GM23338 (cell line): ENCODE measurements around the gene CFAP92.

Experiments
- CREB1 ChIP-seq: fragments of 250-450 bp; sonication (Bioruptor Pico); IDR thresholded peaks from 2 replicates; pipeline ENCODE4 v1.5.0; 2020; ENCODE audit warnings: low read depth, mild to moderate bottlenecking, moderate library complexity
- EZH2 ChIP-seq: fragments of 200-600 bp; sonication (generic); IDR thresholded peaks from one replicate; pipeline ENCODE4 v1.8.0; 2017; ENCODE audit warnings: antibody characterized with exemption, mild to moderate bottlenecking, low read depth; ENCODE audit not compliant: unreplicated experiment
- EZH2phosphoT487 ChIP-seq: fragments of 200-600 bp; sonication (generic); IDR thresholded peaks from one replicate; pipeline ENCODE4 v1.8.1; 2018; ENCODE audit warnings: antibody characterized with exemption; ENCODE audit not compliant: unreplicated experiment
- JUNB ChIP-seq: IDR thresholded peaks from one replicate; pipeline ENCODE4 v1.6.1; 2016; ENCODE audit warnings: antibody characterized with exemption; ENCODE audit not compliant: unreplicated experiment
- POLR2AphosphoS5 ChIP-seq: IDR thresholded peaks from 2 replicates; pipeline ENCODE4 v1.6.1; 2016; ENCODE audit warnings: antibody characterized with exemption, low read depth
- ZNF331 ChIP-seq: fragments of 250-450 bp; sonication (Bioruptor Pico); IDR thresholded peaks from 2 replicates; pipeline ENCODE4 v1.5.0; 2020; ENCODE audit warnings: low read depth, mild to moderate bottlenecking, moderate library complexity
- TF ChIP-seq, protein P1 (sequence below), 2 experiments: fragments of 200-600 bp in 1 of 2; sonication (generic) in 1 of 2; conservative IDR thresholded peaks; 2 replicates each; pipeline versions ENCODE4 v1.5.1 to v1.6.1; 2016 to 2017; ENCODE audit warnings: antibody characterized with exemption in 2 of 2, low read depth in 2 of 2, mild to moderate bottlenecking in 2 of 2, moderate library complexity in 1 of 2

DNA sequence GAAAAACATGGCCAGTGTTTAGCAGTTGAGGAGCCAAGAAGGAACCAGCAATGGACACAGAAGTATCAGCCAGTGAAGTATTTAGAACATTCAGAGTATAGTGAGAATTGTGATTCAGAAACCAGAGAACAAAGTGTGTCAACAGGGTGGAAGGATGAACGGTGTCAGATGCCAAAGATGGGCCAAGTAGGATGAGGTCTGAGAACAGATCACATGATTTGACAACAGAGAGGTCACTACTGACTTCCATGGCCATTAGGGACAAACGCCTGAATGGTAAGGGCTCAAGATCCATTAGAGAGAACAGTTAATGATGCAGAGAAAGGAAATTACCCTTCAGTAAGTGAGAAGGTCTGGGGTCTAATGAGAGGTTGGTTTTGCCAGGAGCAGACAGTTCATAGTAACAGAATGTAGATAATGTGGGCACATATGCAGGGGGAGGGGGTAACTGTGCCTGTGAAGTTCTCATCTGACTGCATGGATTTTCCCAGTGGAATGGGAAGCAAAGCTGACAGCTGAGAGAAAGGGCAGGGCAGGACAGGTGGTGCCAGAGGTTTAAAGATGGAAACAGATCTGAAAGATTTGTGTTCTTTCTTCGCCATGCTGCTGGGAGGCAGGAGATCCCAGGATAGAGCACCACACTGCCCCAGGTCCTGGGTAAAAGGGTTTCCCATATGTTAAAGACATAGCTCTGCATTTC, 119.2 kb downstream of the CFAP92 start:
- TF ChIP-seq ZNF331 (CRISPR knock-in tag): no peak
- no peak for TF ChIP-seq CREB1
- TF ChIP-seq, protein P1, sequence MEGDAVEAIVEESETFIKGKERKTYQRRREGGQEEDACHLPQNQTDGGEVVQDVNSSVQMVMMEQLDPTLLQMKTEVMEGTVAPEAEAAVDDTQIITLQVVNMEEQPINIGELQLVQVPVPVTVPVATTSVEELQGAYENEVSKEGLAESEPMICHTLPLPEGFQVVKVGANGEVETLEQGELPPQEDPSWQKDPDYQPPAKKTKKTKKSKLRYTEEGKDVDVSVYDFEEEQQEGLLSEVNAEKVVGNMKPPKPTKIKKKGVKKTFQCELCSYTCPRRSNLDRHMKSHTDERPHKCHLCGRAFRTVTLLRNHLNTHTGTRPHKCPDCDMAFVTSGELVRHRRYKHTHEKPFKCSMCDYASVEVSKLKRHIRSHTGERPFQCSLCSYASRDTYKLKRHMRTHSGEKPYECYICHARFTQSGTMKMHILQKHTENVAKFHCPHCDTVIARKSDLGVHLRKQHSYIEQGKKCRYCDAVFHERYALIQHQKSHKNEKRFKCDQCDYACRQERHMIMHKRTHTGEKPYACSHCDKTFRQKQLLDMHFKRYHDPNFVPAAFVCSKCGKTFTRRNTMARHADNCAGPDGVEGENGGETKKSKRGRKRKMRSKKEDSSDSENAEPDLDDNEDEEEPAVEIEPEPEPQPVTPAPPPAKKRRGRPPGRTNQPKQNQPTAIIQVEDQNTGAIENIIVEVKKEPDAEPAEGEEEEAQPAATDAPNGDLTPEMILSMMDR (conservative IDR thresholded peaks at IDR 0.05; ENCODE audit: low read depth in 2 of 2): no peak
- TF ChIP-seq EZH2phosphoT487: no peak
- TF ChIP-seq POLR2AphosphoS5: no peak
- TF ChIP-seq EZH2: no peak
- no peak for TF ChIP-seq JUNB
